A549 (cell line): Measurements from ENCODE around the gene HOXC11. TPM values are rescaled to one million over a fixed set of nuclear protein-coding genes. Genes with fewer than 3 reads are reported as not detected.

ENCODE experiments used
- ATAC-seq, 2 experiments: fragments of 200-7000 bp in 1 of 2; fragments of >200 bp in 1 of 2; cut with Nextera tagmentation in 1 of 2; cut with Tn5 transposase in 1 of 2; 3 replicates each; pipeline versions ENCODE4 v1.8.0 to v1.9.1; 2018 to 2020; ENCODE audit warnings: mild to moderate bottlenecking in 1 of 2, moderate library complexity in 1 of 2
- CTCF ChIA-PET: fragments of 300-600 bp; sonication (Branson Sonifier 250); formaldehyde crosslinking; extraction: SDS; loops from one replicate; lab custom pipeline; 2021; ENCODE audit warnings: antibody characterized with exemption, inconsistent platforms; lab: Yijun Ruan, JAX
- POLR2A ChIA-PET: fragments of 350-600 bp; formaldehyde crosslinking; extraction: SDS; loops from one replicate; lab custom pipeline; 2021; ENCODE audit warnings: antibody characterized with exemption, inconsistent platforms; lab: Yijun Ruan, JAX
- DNase-seq, 2 experiments: peaks; one replicate each; pipeline versions ENCODE4 v3.0.0 to v3.0.0-alpha.2; 2011 to 2016; ENCODE audit warnings: low read depth in 1 of 2, low spot score in 1 of 2
- FAIRE-seq: peaks from 2 replicates; lab custom pipeline; 2011; peaks lifted over from hg19 to GRCh38; lab: Jason Lieb, UNC
- H3K27ac ChIP-seq, 2 experiments: fragments of >200 bp; sonication (Bioruptor Twin); formaldehyde crosslinking; 3 replicates each; pipeline ENCODE4 v1.5.1; 2016 to 2017
- H3K4me1 ChIP-seq: fragments of >200 bp; sonication (Bioruptor Twin); formaldehyde crosslinking; 3 replicates; pipeline ENCODE4 v1.6.1; 2016
- H3K4me2 ChIP-seq: fragments of >200 bp; sonication (Bioruptor Twin); formaldehyde crosslinking; 3 replicates; pipeline ENCODE4 v1.6.1; 2016
- H3K4me3 ChIP-seq: fragments of >200 bp; sonication (Bioruptor Twin); formaldehyde crosslinking; 3 replicates; pipeline ENCODE4 v1.5.1; 2016
- H3K9me3 ChIP-seq: fragments of >200 bp; sonication (Bioruptor Twin); formaldehyde crosslinking; 3 replicates; pipeline ENCODE4 v1.6.1; 2016
- BHLHE40 ChIP-seq: IDR thresholded peaks from 2 replicates; pipeline ENCODE4 v1.6.1; 2012; ENCODE audit warnings: low read depth, low read length, inconsistent platforms
- CBX2 ChIP-seq: fragments of 200-600 bp; sonication (generic); IDR thresholded peaks from 2 replicates; pipeline ENCODE4 v1.6.1; 2016; ENCODE audit warnings: low read depth, mild to moderate bottlenecking, borderline replicate concordance
- CHD4 ChIP-seq: fragments of 200-600 bp; sonication (generic); IDR thresholded peaks from 2 replicates; pipeline ENCODE4 v1.6.1; 2016; ENCODE audit warnings: antibody characterized with exemption, mild to moderate bottlenecking, borderline replicate concordance
- E2F6 ChIP-seq: IDR thresholded peaks from 2 replicates; pipeline ENCODE4 v1.6.1; 2012; ENCODE audit warnings: low read depth, borderline replicate concordance
- EP300 ChIP-seq, 2 experiments: fragments of >200 bp; sonication (Bioruptor Twin); formaldehyde crosslinking; IDR thresholded peaks; 2 replicates in 1 of 2; 3 replicates in 1 of 2; pipeline ENCODE4 v1.6.1; 2016 to 2017
- HES2 ChIP-seq: fragments of >200 bp; sonication (Bioruptor Twin); formaldehyde crosslinking; IDR thresholded peaks from 2 replicates; pipeline ENCODE4 v1.6.1; 2016
- HEYL ChIP-seq: fragments of 250-450 bp; sonication (Bioruptor Pico); IDR thresholded peaks from 2 replicates; pipeline ENCODE4 v1.8.0; 2021; ENCODE audit warnings: mild to moderate bottlenecking, moderate library complexity
- HMGXB4 ChIP-seq: fragments of 250-450 bp; sonication (Bioruptor Pico); IDR thresholded peaks from 2 replicates; pipeline ENCODE4 v1.5.0; 2021; ENCODE audit warnings: mild to moderate bottlenecking, moderate library complexity, borderline replicate concordance
- HOXB5 ChIP-seq: fragments of 250-450 bp; sonication (Bioruptor Pico); IDR thresholded peaks from 2 replicates; pipeline ENCODE4 v1.5.0; 2020; ENCODE audit warnings: mild to moderate bottlenecking, moderate library complexity
- JUN ChIP-seq, 2 experiments: fragments of >200 bp; sonication (Bioruptor Twin); formaldehyde crosslinking; IDR thresholded peaks; 2 replicates in 1 of 2; 3 replicates in 1 of 2; pipeline ENCODE4 v1.6.1; 2016 to 2017
- KDM5A ChIP-seq: fragments of 200-600 bp; sonication (generic); IDR thresholded peaks from 2 replicates; pipeline ENCODE4 v1.6.1; 2016; ENCODE audit warnings: antibody characterized with exemption, mild to moderate bottlenecking
- MAZ ChIP-seq: fragments of 150-350 bp; IDR thresholded peaks from 2 replicates; pipeline ENCODE4 v1.6.1; 2014; ENCODE audit warnings: antibody characterized with exemption, low read depth, low read length, borderline replicate concordance
- PBX3 ChIP-seq: IDR thresholded peaks from 2 replicates; pipeline ENCODE4 v1.6.1; 2012
- PHF8 ChIP-seq: fragments of 200-600 bp; sonication (generic); IDR thresholded peaks from 2 replicates; pipeline ENCODE4 v1.6.1; 2016; ENCODE audit warnings: low read depth, mild to moderate bottlenecking, antibody characterized with exemption, moderate library complexity, borderline replicate concordance
- POLR2A ChIP-seq: IDR thresholded peaks from 2 replicates; pipeline ENCODE4 v1.6.1; 2012; ENCODE audit warnings: mild to moderate bottlenecking, low read length
- POLR2AphosphoS2 ChIP-seq: conservative IDR thresholded peaks from 2 replicates; pipeline ENCODE4 v1.6.1; 2012; ENCODE audit warnings: low read length, improper control_type of control experiment, inconsistent platforms
- RARB ChIP-seq: fragments of 250-450 bp; sonication (Bioruptor Pico); IDR thresholded peaks from 2 replicates; pipeline ENCODE4 v1.8.0; 2021; ENCODE audit warnings: mild to moderate bottlenecking, moderate library complexity
- REST ChIP-seq: fragments of 200-600 bp; sonication (generic); IDR thresholded peaks from 2 replicates; pipeline ENCODE4 v1.6.1; 2016; ENCODE audit warnings: antibody characterized with exemption, mild to moderate bottlenecking, moderate library complexity
- SMC3 ChIP-seq: fragments of >200 bp; sonication (Bioruptor Twin); formaldehyde crosslinking; IDR thresholded peaks from 3 replicates; pipeline ENCODE4 v1.6.1; 2018; ENCODE audit warnings: inconsistent platforms
- USF2 ChIP-seq: fragments of 450-650 bp; IDR thresholded peaks from 2 replicates; pipeline ENCODE4 v1.6.1; 2014; ENCODE audit warnings: antibody characterized with exemption
- ZSCAN20 ChIP-seq: fragments of 250-450 bp; sonication (Bioruptor Pico); IDR thresholded peaks from 2 replicates; pipeline ENCODE4 v1.8.0; 2022; ENCODE audit warnings: mild to moderate bottlenecking, moderate library complexity
- WGBS: methylation state at CpG from one replicate; pipeline ENCODE4 v1.1.6; 2017; ENCODE audit errors: missing lambda C conversion rate; 5-methylcytosine and 5-hydroxymethylcytosine counted together
- polyA plus RNA-seq, 4 experiments: library from polyadenylated mRNA; depleted of rRNA in 3 of 4; stranded (reverse); fragments of >200 nt; fragmentation: RNase III in 1 of 4; extraction: RNeasy Plus Mini Kit Qiagen cat#74134 plus additional on column Dnase treatment in 1 of 4; gene quantifications; 2 replicates in 3 of 4; 3 replicates in 1 of 4; pipeline ENCODE4 v1.2.3, GENCODE V29; 2011 to 2017

Gene HOXC11
- polyA plus RNA-seq, 2 of the 4 experiments (the other 2 are of a cell fraction), result 0.45 to 0.58 TPM

GRCh38 chr12:53999559-54000115, 26.7 kb downstream of the HOXC11 start:
- POLR2A ChIA-PET, result interaction anchor here (0.6 to 2.2 kb wide), 8 partner anchors 7 to 208 kb away, joined by 3 to 18 read pairs (median 4); partner anchors contain the start of genes HOXC10, HOXC8 and SMUG1
- CTCF ChIA-PET, result interaction anchor here (1.2 to 28.7 kb wide), 14 partner anchors 8 to 253 kb away, joined by 3 to 1074 read pairs (median 8); partner anchors contain the start of genes HOXC10, HOXC5, HOXC8 and SMUG1
- TF ChIP-seq HMGXB4 (CRISPR knock-in tag) (peak; percentile 73; the same call in 1 of the 2 replicates), PHF8 (0 out of 2 replicates have a peak, but pooled peaks have one; percentile 14), HOXB5 (peak; percentile 97), REST (0 out of 2 replicates have a peak, but pooled peaks have one; percentile 14), PBX3 (peak; percentile 79), RARB (CRISPR knock-in tag) (no peak), POLR2A (no peak), CHD4 (no peak), USF2 (peak; percentile 94), CBX2 (no peak), HES2 (no peak), E2F6 (0 out of 2 replicates have a peak, but pooled peaks have one; percentile 12), MAZ (no peak), EP300 (IDR thresholded peaks at IDR 0.05) (no peak), JUN (IDR thresholded peaks at IDR 0.05) (peak in 1 of 2 experiments; percentile 41; a peak in 1 of 5 replicates), POLR2AphosphoS2 (no peak), BHLHE40 (no peak), KDM5A (no peak), SMC3 (0 out of 3 replicates have a peak, but pooled peaks have one; percentile 12), ZSCAN20 (CRISPR knock-in tag) (0 out of 2 replicates have a peak, but pooled peaks have one; percentile 23), HEYL (CRISPR knock-in tag) (0 out of 2 replicates have a peak, but pooled peaks have one; percentile 42)
- FAIRE-seq, result no peak
- Histone ChIP-seq H3K4me2 (peak overlapping the region; percentile 87), H3K4me3 (peak overlapping the region; percentile 83), H3K4me1 (peaks cover 14% of the 10 kb centered on the region), H3K27ac (peak overlapping the region; percentile 93 to 96), H3K9me3 (no peaks in the 10 kb centered on the region)
- WGBS, result 1% methylated on average over 35 of the region's 35 CpGs
- ATAC-seq, result peak; percentile 30 to 64; a peak in 5 of 6 replicates
- peak; percentile 82 to 92 for DNase-seq
